NCI-H226 (cell line): Measurements from ENCODE around the gene RTCB.
A peak's percentile ranks its signal among the peaks of the same experiment; 100 is the strongest.

Experiments used
- DNase-seq: peaks from one replicate; pipeline ENCODE4 v3.0.0-alpha.2; 2015

Gene RTCB

DNA sequence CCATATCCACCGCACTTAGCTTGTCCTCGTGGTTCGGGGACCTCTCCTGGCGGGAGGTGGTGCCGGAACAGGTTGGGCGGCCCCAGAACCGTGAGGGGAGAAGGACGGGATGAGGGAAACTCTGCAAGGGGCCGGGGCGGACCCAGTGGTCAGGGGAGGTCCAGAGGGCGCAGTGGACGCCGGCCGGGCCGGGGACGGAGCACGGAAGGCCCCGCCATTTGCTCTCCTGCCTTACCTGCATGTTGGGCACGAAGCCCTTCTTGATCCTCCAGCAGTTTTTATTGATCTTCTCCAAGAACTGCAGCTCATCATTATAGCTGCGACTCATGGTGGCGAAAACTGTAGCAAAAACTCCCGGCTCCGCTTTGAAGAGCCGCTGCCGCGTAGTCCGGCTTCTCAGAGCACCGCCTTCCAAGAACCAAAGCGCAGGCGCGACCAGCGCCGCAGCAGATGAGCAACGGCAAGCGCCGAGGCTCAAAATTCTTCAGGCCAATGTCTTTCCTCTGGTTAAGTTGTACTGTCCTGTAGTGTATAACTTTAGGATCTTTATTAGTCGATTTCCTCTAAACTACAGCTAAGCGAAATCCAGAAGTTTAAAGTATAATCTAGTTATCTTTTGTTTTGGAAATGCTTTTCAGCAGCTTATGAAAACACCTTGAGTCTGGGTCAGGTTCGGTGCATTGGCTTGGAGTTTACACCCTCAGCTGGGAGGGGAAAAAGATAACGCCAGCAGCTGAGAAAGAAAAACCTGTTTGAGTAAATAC, at the start of gene RTCB:
RTCB (minus strand) TSS at position 419 of the 764 bp plus-strand sequence; CDS start at position 328, 91 bp downstream.
- DNase-seq, result peak; percentile 69

DNA sequence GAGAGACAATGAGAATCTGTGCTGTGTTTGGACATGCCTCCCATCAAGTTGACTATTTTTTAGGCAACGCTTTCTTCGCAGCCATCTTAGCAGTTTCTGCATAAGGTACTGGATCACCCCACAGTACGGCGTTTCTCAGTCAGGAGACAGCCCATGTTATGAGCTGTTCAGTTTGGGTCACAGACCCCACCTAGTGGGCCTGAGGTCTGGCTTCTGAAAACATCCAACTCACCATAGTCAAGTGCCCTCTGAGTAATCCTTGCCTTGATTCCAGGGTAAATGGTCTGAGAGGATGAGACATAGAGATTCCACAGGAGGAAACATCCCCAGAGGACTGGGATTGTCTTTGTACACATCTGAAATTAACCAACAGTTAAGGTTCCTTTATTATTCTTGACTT, 45.0 kb upstream of the RTCB start:
- DNase-seq, result no peak

- no peak for DNase-seq
Observed at GRCh38 chr22:32448980-32449379, 36.9 kb upstream of the RTCB start.

- no peak for DNase-seq
Observed at GRCh38 chr22:32446321-32446720, 34.3 kb upstream of the RTCB start.

DNA sequence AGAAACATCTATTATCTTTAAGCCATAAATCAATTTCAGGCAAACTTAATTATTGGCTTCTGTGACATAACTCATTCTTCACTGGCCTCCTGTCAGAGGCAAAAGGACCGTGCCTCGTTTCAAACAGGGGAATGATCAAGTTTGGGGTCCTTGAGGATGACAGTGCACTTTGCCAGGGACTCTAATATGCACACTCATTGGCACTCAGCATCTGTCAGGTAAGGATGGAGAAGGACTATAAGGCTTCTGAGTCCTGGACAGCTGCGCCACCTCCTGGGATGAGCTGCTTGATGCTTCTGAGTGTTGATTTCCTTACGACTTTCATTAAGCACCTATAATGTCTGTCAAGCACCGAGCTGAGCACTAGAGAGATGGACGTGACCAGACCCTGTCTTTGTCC, 32.0 kb upstream of the RTCB start:
- DNase-seq, result no peak

- no peak for DNase-seq
Observed at GRCh38 chr22:32430352-32430751, 18.3 kb upstream of the RTCB start.

DNA sequence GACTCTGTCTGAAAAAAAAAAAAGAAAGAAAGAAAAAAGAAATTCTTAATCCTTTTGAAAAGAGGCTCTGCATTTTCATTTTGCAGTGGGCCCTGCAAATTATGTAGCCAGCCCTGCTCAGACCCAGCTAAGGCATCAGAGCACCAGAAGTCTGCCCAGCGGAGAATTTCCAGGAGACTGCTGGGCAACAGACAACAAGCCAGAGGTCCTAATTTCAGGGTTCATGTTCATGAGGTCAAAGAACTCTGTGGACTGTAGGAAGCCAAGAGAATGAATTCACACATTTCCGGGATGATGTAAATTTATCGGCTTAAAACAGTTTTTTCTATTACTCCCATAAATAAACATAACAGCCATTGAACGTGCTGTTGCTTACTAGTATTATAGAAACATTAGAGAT, 14.8 kb upstream of the RTCB start:
- no peak for DNase-seq

DNA sequence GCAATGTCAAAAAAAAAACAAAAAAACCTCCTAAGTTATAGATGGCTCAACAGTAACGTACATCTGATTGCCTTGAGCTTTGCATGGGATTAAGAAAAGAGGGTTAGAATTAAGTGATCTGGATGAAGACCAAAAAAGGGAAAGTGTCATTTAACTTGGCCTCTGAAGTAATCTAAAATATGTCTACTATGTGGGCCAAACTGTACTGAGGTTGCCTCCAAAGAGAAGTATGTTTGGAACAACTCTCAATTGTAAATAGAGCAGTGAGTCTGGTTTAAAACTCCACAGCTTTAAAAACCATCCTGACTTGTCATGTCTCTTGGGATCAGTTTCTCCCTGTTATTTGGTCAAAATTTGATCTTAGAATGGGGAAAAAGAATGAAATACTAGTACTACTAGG, 11.6 kb upstream of the RTCB start:
- DNase-seq, result no peak

DNA sequence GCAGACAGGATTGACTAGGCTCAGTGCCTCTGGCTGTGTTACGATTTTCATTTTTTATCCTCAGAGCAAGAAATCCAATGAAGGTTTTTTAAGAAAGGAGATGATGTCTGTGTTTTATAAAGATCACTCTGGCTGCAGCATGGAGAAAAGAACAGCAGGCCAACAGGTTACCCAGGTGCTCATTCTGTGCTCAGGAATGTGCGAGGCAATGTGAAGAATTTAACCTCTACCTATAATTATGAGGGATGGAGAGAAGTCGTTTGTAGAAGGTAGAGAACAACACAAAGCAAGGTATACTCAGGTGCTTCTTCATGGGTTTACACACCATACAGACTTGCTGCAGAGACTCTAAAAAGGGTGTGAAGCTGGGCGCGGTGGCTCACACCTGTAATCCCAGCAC, 10.0 kb upstream of the RTCB start:
- DNase-seq, result no peak

- no peak for DNase-seq
Observed at GRCh38 chr22:32421484-32421883, 9.4 kb upstream of the RTCB start.

GRCh38 chr22:32417906-32418305, 5.9 kb upstream of the RTCB start:
- no peak for DNase-seq

DNA sequence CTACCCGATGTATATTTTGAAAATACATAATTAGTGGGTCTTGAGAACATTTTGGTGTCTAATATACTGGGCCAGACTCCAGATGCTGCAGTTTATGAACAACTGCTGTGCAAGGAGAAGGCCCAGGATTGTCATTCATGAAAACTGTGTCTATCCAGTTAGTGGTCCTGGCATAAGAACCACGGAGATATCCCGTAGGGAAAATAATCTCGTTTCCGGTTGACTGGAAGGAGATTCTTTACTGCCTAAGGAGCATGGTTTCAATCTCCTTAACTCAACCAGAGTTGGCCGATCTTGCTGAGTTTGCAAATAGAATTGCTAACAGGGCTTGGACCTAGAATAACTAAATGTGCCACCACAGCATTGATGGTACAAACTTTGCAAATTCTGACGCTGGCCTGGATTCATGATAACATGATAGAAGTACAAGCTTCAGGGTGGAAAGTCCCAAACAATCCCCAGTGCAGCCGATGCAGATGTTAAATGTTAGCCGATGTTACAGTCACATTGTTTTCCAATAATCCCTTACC, 4.6 kb upstream of the RTCB start:
- DNase-seq, result no peak

DNA sequence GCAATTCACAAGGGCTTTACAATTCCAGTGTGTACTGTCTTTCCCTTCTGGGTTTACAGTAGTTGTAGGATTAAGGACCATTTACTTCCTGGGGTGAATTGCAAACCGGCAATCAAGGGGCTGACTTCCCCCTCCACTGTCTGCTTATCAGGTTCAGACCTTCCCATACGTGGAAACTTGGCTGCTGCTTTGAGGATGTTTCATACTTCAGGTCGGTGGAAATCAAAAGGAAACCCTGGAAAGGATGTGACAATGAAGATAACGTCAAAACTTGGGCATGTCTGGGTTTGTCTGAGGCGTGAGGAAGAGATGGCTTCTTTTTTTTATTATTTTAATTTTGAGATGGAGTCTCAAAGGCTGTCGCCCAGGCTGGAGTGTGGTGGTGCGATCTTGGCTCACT, 2.1 kb upstream of the RTCB start:
- DNase-seq, result no peak

DNA sequence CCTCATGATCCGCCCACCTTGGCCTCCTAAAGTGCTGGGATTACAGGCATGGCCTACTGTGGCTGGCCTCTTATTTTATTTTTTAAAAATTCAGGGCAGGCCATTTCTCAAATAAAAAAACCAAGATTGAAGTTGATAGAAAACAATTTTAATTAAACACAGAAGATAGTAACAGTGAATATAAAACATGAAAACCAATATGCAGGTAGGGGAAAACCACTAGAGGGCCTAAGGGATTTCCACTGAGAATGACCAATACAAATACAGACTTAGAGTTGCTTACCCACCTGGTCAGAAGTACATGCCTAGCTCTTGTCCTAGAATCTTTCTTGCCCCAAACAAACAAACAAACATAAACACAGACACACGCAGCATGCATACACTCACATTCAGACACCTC, 1.7 kb upstream of the RTCB start:
- DNase-seq, result no peak

GRCh38 chr22:32411402-32411801, 645 bp downstream of the RTCB start:
- DNase-seq, result no peak

DNA sequence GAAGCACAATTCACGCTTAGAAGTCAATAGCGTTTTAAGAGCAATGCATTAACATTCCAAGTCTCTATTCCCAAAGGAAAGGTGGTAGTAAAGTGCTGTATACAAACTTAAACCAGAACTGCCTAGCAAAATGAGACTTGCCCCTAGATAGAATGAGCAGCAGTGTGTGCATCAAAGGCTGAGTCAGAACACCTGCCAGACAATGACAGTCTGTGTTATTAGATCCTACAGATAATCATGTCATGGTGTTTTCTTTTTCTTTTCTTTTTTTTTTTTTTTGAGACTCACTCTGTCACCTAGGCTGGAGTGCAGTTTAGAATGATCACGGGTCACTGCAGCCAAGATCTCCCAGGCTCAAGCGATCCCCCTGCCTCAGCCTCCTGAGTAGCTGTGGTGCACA, 1.6 kb downstream of the RTCB start:
- no peak for DNase-seq

DNA sequence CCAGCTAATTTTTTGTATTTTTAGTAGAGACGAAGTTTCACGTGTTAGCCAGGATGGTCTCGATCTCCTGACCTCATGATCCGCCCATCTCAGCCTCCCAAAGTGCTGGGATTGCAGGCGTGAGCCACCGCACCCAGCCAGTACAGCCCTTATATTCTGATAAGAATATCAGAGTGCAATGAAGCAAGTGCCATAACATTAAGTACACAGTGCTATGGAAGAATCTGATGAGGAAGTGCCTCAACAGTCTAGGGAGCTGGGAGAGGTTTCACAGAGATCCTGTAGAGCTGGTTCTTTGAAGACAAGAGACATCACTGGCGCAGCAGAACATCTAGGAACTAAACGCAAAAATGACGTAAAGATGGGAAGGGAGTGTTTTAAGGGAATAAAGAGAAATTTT, 2.1 kb downstream of the RTCB start:
- DNase-seq, result no peak

DNA sequence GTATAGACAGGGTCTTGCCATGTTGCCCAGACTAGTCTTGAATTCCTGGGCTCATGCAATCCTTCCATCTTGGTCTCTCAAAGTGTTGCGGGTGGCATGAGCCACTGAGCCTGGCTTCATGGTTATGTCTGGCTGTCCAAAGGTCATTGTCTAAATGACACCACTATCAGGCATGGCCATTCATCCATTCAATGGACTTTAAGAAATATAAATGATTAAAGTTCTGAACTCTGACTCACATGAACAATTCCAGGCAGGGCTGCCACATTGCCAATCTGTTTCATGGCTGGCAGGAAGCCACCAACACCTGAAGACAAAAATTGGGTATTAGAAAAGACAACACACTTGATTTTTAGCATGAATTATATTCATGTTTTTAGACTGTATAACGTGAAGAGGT, 4.1 kb downstream of the RTCB start:
- DNase-seq, result no peak

DNA sequence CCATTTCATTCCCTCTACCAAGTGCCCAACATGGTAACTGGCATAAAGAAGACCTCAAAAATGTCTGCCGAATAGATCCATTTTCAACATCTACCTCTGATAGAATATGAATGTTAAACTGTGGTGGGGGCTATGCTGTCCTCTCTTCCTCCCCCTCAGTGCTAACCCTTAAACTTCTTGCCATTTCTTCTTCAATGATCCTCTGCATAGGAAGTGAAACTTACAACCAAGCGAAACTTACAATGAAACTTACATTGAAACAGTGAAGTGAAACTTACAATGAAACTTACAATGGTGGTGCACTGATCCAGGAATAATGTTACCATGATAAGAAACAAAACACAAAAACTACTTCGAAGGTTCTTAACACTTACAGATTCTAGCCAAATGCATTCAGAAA, 4.7 kb downstream of the RTCB start:
- DNase-seq, result no peak

GRCh38 chr22:32404021-32404420, 8.0 kb downstream of the RTCB start:
- no peak for DNase-seq

GRCh38 chr22:32401486-32401885, 10.6 kb downstream of the RTCB start:
- DNase-seq, result no peak

DNA sequence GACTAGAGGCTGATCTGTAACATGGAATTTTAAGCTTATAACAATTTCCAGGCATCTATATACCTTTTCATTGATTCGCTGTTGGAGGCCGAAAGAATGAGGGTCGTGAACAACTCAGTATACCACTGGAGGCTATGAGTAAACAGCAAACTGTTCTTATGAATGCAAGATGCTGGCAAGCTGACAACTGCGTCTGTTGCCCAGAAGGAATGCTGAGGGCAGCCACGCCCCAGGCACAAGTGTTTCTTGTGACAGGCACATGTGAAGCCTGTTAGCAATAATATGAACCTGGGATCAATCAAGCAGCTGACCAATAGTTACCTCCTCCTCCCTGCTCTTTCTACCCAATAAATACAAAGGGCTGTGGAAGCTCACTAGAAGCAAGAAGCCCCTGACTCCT, 15.3 kb downstream of the RTCB start:
- no peak for DNase-seq

GRCh38 chr22:32396255-32396654, 15.8 kb downstream of the RTCB start:
- no peak for DNase-seq

GRCh38 chr22:32395107-32395506, 16.9 kb downstream of the RTCB start:
- DNase-seq, result no peak

DNA sequence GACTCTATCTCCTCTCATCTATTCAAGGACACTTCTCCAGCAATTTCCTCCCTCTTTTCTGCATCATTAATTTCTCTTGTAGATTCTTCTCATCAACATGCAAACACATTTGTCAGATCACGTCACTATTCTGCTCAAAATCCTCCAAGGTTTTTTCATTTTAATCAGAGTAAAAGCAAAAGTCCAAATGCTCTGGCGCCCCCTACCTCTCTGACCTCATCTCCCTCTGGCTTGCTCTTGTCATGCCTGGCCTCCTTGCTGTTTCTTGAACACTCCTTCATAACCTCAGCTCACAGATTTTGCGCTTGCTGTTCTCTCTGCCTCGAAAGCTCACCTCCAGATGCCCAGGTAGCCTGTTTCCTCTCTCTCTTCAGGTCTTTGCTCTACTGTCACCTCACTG, 22.4 kb downstream of the RTCB start:
- DNase-seq, result no peak
